Activated CD4-positive, alpha-beta T cell treated with anti-CD3 and anti-CD28 coated beads, Interleukin-10, Interleukin-2, amounts not matched to agents 100 ng/mL and 50 ng/mL, durations not matched to agents 16 hours and 8 hours (primary cell): Measurements from ENCODE around the gene CDS1.
A peak's percentile ranks its signal among the peaks of the same experiment; 100 is the strongest.
"Not testable (repeated sequence)": the region's sequence is repeated elsewhere in the genome, so short reads cannot be mapped to it uniquely, and the experiment has no call there.

Source experiments
- DNase-seq: peaks from one replicate; pipeline ENCODE4 v3.0.0-alpha.2; 2020

CDS1 gene

DNA sequence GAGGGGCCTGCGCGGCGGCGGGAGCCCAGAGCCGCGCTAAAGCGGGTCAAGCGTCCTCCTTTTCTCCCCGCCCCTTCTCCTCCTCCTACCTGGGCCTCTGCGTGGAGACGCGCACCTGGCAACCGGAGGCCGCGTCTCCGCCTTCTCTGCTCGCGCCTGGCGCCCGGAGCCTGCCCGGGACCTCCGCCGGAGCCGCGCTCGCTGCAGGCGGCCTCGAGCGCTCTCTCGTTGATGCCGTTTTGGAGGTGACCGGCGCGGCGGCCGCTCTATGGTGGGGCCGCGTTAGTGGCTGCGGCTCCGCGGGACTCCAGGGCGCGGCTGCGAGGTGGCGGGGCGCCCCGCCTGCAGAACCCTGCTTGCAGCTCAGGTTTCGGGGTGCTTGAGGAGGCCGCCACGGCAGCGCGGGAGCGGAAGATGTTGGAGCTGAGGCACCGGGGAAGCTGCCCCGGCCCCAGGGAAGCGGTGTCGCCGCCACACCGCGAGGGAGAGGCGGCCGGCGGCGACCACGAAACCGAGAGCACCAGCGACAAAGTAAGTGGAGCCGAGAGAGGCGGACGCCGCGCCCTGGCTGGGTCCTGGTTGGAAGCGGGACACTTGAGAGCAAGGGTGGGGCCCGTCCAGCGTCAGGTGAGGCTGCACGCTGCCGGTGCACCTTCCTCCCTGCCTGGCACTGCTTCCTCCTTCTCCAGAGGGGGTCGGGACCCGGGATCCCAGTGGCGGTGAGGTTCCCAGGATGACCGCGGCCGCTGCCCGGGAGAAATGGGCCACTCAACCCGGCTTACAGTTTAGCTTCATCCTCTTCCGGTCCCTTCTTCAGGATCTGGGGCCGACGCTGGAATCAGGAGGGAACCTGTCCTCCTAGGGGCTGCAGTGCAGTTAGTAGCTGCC lies at the start of gene CDS1:
Gene CDS1, plus strand, starts transcription at position 140 of the 888 bp plus-strand sequence. Its CDS starts 275 bp downstream, at position 415.
- DNase-seq = peak; percentile 1

DNA sequence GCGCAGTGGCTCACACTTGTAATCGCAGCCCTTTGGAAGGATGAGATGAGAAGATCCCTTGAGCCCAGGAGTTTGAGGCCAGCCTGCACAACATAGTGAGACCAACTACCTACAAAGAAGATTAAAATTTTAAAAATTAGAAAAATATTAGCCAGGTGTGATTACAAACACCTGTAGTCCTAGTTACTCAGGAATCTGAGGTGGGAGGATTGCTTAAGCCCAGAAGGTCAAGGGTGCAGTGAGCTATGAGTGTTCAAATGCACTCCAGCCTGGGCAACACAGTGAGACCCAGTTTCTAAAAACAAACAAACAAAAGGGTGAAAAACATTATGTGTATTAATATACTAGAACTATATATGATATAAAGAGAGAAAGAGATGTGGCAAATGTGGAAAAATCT lies 47.0 kb upstream of the CDS1 start:
- DNase-seq = no peak

DNA sequence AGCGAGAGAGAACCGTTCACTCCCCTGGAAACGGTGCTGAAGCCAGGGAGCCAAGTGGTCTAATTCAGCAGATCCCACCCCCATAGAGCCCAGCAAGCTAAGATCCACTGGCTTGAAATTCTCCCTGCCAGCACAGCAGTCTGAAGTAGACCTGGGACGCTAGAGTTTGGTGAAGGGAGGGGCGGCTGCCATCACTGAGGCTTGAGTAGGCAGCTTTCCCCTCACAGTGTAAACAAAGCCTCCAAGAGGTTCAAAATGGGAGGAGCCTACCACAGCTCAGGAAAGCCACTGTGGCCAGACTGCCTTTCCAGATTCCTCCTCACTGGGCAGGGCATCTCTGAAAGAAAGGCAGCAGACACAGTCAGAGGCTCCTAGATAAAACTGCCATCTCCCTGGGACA lies 37.8 kb upstream of the CDS1 start:
- DNase-seq = no peak

DNA sequence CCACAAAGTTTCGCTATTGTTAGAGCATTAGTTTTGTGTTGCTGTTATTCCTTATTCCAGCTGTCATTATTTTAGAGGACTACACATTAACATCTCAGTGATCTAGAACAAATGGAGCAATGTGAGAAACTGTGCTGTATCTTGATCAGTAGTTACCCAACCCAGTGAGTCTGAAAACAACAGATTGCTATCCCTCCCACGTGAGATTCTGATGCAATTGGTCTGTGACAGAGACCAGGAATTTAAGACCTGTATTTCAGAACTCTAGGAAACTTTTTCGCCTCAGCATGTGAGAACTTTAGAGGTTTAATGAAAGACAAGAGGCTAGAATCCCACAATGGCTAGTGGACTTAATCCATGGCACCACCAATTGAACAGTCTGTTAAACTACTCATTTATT lies 35.7 kb upstream of the CDS1 start:
- no peak for DNase-seq

DNA sequence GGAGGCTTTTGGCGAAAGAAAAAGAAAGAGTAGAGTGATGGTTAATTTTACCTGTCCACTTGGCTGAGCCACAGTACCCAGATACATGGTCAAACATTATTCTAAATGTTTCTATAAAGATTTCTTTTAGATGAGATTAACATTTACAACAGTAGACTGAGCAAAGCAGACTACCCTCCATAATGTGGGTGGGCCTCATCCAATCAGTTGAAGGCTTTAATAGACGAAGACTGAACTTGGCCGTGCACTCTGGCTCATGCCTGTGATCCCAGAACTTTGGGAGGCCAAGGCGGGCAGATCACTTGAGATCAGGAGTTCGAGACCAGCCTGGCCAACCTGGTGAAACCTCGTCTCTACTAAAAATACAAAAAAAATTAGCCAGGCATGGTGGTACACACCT lies 33.7 kb upstream of the CDS1 start:
- not testable (repeated sequence) for DNase-seq

DNA sequence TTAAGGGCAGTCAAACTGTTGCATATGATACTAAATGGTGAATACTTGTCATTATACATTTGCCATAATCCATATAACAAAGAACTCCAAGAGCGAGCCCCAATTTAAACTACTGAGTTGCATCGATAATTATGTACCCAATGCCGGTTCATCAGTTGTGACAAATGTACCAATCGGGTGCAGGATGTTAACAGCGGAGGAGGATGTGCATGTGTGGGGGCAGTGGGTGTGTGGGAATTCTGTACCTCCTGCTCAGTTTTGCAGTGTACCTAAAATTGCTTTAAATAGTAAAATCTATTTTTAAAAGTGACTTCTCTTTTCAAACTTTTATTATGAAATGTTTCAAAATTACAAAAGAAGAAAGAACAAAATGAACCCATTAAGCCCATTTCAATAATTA lies 20.8 kb upstream of the CDS1 start:
- no peak for DNase-seq

DNA sequence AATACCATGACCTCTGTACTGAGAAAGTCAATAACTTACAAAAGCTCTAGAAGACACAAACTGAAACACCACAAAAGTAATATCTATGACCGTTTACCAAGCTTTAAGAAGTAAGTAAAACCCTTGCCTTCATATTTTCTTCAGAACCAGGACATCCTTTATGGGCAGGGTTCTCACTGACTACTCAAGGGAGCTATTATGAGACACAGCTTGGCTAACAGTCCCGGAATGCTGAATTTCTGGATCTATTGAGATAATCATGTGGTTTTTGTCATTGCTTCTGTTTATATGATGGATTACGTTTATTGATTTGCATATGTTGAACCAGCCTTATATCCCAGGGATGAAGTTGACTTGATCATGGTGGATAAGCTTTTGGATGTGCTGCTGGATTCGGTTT lies 19.9 kb upstream of the CDS1 start:
- no peak for DNase-seq

DNA sequence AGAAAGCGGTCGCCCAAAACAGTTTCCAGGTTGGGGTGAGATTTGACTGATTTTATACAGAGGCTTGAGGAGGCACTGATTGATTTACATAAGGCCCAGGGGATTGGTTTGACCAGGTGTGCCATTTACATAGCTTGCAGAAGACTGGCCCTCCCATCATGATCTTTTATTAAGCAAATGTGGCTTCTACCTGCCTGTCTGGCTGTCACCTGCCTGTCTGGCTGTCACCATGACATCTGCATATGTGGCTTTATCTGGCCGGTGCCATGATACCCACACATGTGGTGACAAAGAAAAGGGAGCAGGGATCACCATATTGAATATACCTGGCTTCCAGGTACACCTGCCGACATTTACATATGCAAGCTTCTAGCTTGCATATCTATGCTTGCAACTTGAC lies 17.0 kb upstream of the CDS1 start:
- no peak for DNase-seq

DNA sequence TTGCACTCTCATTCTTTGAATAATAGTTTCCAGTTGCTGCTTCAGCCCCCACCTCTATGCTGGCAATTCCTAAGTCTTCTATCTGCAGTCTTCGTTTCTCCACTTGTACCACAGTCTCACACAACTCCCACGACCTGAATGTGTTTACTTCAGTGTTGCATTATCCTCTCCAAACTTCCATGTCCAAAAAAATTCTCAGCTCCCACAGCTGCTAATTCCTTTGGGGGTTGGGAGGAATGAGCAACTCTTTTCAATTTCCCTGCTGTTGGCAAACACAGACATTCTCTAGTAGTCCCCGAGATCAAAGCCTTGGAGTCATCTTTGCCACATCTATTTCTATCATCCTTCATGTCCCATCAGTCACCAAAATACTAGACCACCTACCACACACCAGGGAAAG lies 14.4 kb upstream of the CDS1 start:
- DNase-seq = no peak

DNA sequence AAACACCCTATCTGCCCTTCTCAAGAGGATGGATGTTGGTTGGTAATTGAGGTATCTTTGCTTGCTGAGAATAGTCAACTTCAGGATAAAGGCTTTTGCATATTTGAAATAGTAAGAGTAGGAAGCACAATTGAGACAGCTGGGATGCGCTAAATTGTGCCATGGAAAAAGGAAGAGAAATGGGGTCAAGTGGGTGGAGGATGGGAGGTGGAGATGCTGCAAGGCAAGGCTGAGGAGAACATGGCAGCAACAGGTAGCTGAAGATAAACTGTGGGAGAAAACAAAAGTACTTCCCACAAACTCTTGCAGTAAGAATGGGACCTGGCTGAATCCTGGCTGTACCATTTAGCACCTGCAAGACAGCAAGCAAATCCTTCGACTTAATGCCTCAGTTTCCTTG lies 13.9 kb upstream of the CDS1 start:
- no peak for DNase-seq

GRCh38 chr4:84573385-84574068 lies 9.4 kb upstream of the CDS1 start:
- peak; percentile 39 for DNase-seq

DNA sequence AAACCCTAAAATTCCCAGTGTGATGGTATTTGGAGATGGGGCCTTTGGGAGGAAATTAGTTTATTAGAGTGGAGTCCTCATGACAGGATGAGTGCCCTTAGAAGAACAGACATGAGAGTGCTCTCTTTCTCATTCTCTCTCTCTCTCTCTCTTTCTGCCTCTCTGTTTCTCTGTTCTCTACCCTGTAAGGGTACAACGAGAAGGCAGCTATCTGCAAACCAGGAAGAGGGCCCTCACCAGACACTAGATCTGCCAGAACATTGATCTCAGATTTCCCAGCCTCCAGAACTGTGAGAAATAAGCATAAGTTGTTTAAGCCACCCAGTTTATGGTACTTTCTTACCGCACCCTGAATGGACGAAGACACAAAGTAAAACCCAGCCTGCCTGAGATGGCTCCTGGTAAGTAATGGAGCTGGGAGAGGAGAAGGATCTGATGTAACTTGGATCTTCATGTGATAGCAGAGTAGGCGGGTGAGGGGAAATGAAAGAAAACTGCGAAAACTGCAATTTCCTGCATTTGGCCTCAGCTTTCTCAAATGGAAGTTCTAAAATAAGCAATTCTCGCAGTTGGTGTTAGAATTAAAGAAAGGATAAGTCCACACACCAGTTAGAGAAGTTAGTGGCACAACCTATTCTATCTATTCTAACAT lies 8.7 kb upstream of the CDS1 start:
- DNase-seq = no peak

- DNase-seq = peak; percentile 33
These were observed 4.2 kb upstream of the CDS1 start for GRCh38 chr4:84578540-84579402.

- DNase-seq = no peak
These were observed 3.5 kb upstream of the CDS1 start for GRCh38 chr4:84579403-84579776.

DNA sequence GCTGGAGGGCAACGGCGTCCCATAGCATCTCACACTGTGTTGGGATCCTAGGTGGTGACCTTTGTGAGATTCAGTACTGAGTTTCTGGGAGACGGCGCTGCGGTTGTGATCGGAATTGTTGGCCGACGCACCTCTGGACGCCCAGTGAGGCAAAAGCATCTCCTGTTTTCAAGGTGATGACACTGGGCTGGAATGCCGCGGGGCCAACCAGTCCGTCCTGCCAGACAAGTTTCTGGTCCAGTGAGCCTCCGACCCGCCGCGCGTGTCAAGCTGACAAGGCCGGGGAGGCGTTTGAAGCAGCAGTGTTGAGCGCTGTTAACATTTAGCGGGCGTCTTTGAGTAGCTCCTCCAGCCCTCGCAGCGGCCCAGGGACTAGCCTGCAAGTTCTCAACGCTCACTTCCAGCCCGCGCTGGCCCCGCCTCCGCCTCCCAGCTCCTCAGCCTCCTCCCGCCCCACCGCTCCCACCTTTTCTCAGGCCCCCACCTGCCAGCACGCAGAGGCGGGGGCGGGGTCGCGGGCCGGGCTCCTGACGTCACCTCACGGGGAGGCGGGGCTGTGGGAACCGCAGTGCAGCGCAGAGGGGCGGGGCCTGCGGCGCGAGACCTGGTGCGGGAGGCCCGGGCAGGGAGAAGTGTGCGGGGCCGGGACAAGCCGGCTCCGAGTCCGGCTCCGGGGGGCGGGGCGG lies 482 bp upstream of the CDS1 start:
- peak; percentile 71 for DNase-seq

DNA sequence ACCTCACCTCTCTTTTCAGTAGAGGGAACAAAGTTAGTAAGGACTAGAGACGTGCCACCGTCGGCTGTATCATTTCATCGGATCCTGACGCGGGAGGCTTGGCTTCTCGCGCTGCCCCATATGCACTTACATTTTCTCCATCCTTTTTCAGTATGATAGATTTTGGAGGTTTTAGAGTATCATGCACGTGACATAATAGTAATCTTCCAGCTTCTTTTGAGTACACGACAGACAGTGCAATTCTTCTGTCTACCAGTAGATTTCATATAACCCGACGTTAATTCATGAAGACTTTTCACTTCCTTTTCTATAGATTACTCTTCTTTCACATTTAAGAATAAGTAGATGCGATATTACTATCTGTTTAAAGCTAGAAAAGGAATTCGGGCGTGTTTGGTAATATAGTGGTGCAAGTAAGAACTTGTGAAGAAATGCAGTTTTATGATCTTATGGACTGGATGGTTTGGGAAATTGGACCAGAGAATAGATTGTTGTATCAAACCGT lies 1.0 kb downstream of the CDS1 start:
- peak; percentile 4 for DNase-seq

DNA sequence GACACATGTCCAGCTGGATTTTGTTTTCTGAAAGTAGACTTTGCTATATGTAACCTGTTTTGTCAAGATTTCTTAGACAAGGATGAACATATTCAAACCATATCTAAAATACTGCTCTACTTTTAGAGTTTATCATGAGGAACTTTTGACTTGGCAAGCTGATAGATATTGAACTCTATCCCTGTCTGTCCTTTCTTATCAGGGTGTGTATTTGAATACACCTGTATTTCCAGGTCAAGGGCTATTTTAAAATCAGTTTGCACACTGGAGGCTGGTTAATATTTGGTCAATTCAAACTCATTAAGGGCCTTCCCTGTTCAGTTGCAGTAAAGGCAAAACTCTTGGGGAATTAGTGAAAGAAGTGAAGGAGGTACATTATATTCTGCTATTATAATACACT lies 2.3 kb downstream of the CDS1 start:
- no peak for DNase-seq

DNA sequence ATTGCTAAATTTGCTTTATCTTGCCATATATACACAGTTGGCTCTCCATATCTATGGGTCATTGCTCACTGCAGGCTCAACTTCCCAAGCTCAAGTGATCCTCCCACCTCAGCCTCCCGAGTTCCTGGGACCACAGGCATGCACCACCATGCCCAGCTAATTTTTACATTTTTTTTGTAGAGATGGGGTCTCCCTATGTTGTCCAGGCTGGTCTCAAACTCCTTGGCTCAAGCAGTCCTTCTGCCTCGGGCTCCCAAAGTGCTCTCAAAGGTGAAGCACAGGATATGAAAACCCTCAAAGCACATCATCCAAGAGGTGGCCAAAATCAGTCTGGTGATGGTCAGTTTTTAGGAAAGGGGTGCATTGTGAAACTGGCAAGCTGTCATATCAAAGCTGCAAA lies 11.8 kb downstream of the CDS1 start:
- no peak for DNase-seq

DNA sequence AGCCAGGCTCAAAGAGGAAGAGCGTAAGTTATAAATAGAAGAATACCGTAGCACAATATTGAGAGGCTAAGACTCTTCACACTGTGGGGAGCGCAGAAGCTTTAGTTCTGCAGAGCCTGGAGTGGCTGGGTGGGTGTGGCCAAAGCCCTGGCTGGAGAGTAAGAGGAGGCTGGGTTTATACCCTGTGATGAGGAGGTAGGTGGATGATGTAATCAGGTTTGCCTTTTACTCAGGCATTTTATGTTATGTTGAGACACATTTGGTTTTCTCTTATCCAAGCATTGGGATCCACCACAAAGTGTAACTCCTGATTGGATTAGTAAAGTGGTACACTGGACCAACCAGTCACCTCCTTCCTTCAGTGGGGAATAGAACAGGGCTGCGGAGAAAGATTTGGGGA lies 13.9 kb downstream of the CDS1 start:
- peak; percentile 15 for DNase-seq

DNA sequence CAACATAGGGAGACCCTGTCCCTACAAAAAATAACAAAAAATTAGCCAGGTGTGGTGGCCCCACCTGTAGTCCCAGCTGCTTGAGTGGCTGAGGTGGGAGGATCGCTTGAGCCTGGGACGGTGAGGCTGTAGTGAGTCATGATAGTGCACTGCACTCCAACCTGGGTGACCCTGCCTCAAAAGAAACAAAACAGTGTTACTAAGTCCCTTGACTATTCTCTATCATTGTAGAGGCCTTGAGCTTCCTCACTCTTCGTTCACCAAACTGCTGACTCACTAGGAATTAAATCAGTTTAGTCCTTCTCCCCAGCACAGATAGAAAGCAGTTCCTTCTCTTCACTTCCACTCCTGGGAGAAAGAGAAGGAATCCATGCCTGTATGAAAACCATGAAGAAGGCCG lies 14.5 kb downstream of the CDS1 start:
- no peak for DNase-seq

DNA sequence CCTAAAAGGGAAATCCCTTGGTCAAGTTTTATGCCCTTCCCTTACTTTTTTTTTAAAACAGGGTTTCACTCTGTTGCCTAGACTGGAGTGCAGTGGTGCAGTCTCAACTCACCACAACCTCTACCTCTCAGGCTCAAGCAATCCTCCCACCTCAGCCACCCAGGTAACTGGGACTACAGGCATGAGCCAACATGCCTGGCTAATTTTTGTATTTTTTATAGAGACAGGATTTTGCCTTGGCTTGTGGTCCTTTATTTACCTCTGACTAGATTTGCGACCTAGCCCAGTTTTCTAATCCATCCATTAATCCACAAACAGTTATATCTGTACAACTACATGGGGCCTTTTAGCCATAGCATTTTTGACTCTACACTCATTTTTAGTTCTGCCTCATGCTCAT lies 23.7 kb downstream of the CDS1 start:
- no peak for DNase-seq

DNA sequence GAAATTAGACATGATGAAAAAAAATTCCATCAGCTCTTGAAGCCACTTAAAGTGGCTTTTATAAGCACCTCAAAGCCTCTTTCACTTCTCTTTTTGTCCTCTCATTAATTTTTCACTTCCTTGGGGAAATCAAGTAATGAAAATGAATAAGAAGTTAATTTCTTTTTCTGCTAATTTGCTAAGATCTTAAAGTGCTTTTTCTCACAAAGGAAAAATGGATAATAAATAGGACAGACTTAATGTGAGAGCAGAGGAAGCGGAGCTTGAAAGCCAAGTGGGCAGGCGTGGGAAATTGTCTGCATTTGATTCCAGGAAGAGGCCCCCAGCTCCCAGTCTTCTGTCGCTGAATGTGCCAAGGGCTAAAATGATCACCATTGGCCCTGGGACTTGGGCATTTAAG lies 28.6 kb downstream of the CDS1 start:
- no peak for DNase-seq
